GM23338 (cell line): ENCODE measurements around the gene DNAJB8. TPM values are rescaled to one million over a fixed set of nuclear protein-coding genes. Genes with fewer than 3 reads are reported as not detected.

Experiments
- ATAC-seq: fragments of 200-7000 bp; cut with Tn5 transposase; 3 replicates; pipeline ENCODE4 v1.9.1; 2020
- DNase-seq: peaks from one replicate; pipeline ENCODE4 v3.0.0-alpha.2; 2015; ENCODE audit warnings: low spot score
- H2AFZ ChIP-seq: fragments of 200-600 bp; sonication (generic); 2 replicates; pipeline ENCODE4 v1.8.0; 2016; ENCODE audit warnings: antibody characterized with exemption, mild to moderate bottlenecking, moderate library complexity
- H3F3A ChIP-seq: fragments of 200-600 bp; sonication (generic); replicated peaks from 2 replicates; pipeline ENCODE4 v1.8.0; 2017; ENCODE audit warnings: antibody characterized with exemption, mixed run types, low read depth
- H3K27ac ChIP-seq: fragments of 200-600 bp; sonication (generic); 2 replicates; pipeline ENCODE4 v1.6.1; 2016; ENCODE audit warnings: low read depth
- H3K27me3 ChIP-seq: fragments of 200-600 bp; sonication (generic); 2 replicates; pipeline ENCODE4 v1.8.0; 2016; ENCODE audit warnings: mild to moderate bottlenecking, mixed run types, moderate library complexity; ENCODE audit not compliant: insufficient read depth
- H3K36me3 ChIP-seq: fragments of 200-600 bp; sonication (generic); 2 replicates; pipeline ENCODE4 v1.8.0; 2016; ENCODE audit warnings: mild to moderate bottlenecking; ENCODE audit not compliant: insufficient read depth
- H3K4me1 ChIP-seq: fragments of 200-600 bp; sonication (generic); 2 replicates; pipeline ENCODE4 v1.8.0; 2016; ENCODE audit warnings: mild to moderate bottlenecking, moderate library complexity; ENCODE audit not compliant: insufficient read depth
- H3K4me2 ChIP-seq: fragments of 200-600 bp; sonication (generic); 2 replicates; pipeline ENCODE4 v1.7.1; 2017; ENCODE audit warnings: mixed run types
- H3K4me3 ChIP-seq: fragments of 200-600 bp; sonication (generic); 2 replicates; pipeline ENCODE4 v1.6.1; 2016; ENCODE audit warnings: mixed run types
- H3K79me2 ChIP-seq: fragments of 200-600 bp; sonication (generic); replicated peaks from 2 replicates; pipeline ENCODE4 v1.8.0; 2017; ENCODE audit warnings: mild to moderate bottlenecking; ENCODE audit not compliant: insufficient read depth
- H3K9me2 ChIP-seq: fragments of 200-600 bp; sonication (generic); 2 replicates; pipeline ENCODE4 v1.8.0; 2017; ENCODE audit not compliant: insufficient read depth
- H4K20me1 ChIP-seq: fragments of 200-600 bp; sonication (generic); replicated peaks from 2 replicates; pipeline ENCODE4 v1.8.0; 2017; ENCODE audit warnings: mild to moderate bottlenecking; ENCODE audit not compliant: insufficient read depth
- H3K27ac Mint-ChIP-seq: 2 replicates; pipeline ENCODE4 v1.8.0; 2020; ENCODE audit warnings: inconsistent platforms, mild to moderate bottlenecking, moderate library complexity, mixed read lengths
- H3K27me3 Mint-ChIP-seq: 3 replicates; pipeline ENCODE4 v1.8.0; 2022; ENCODE audit warnings: low read depth, mild to moderate bottlenecking, moderate library complexity, mixed read lengths, inconsistent platforms; ENCODE audit not compliant: insufficient read depth, poor library complexity
- H3K36me3 Mint-ChIP-seq: 3 replicates; pipeline ENCODE4 v1.8.0; 2021; ENCODE audit warnings: low read depth, mild to moderate bottlenecking, inconsistent platforms, moderate library complexity, mixed read lengths
- H3K4me1 Mint-ChIP-seq: 3 replicates; pipeline ENCODE4 v1.8.0; 2020; ENCODE audit warnings: mild to moderate bottlenecking, inconsistent platforms, mixed read lengths
- H3K4me3 Mint-ChIP-seq: 3 replicates; pipeline ENCODE4 v1.8.0; 2021; ENCODE audit warnings: moderate library complexity, mild to moderate bottlenecking, inconsistent platforms, mixed read lengths
- H3K9me3 Mint-ChIP-seq: 3 replicates; pipeline ENCODE4 v1.8.0; 2020; ENCODE audit warnings: moderate library complexity, mild to moderate bottlenecking, inconsistent platforms, mixed read lengths
- CREB1 ChIP-seq: fragments of 250-450 bp; sonication (Bioruptor Pico); IDR thresholded peaks from 2 replicates; pipeline ENCODE4 v1.5.0; 2020; ENCODE audit warnings: low read depth, mild to moderate bottlenecking, moderate library complexity
- EZH2 ChIP-seq: fragments of 200-600 bp; sonication (generic); IDR thresholded peaks from one replicate; pipeline ENCODE4 v1.8.0; 2017; ENCODE audit warnings: antibody characterized with exemption, mild to moderate bottlenecking, low read depth; ENCODE audit not compliant: unreplicated experiment
- EZH2phosphoT487 ChIP-seq: fragments of 200-600 bp; sonication (generic); IDR thresholded peaks from one replicate; pipeline ENCODE4 v1.8.1; 2018; ENCODE audit warnings: antibody characterized with exemption; ENCODE audit not compliant: unreplicated experiment
- JUNB ChIP-seq: IDR thresholded peaks from one replicate; pipeline ENCODE4 v1.6.1; 2016; ENCODE audit warnings: antibody characterized with exemption; ENCODE audit not compliant: unreplicated experiment
- NANOG ChIP-seq: IDR thresholded peaks from 2 replicates; pipeline ENCODE4 v1.6.1; 2016; ENCODE audit warnings: antibody characterized with exemption, borderline replicate concordance
- POLR2AphosphoS5 ChIP-seq: IDR thresholded peaks from 2 replicates; pipeline ENCODE4 v1.6.1; 2016; ENCODE audit warnings: antibody characterized with exemption, low read depth
- STAT1 ChIP-seq: IDR thresholded peaks from one replicate; pipeline ENCODE4 v1.6.1; 2016; ENCODE audit warnings: antibody characterized with exemption; ENCODE audit not compliant: unreplicated experiment
- ZNF114 ChIP-seq: fragments of 250-450 bp; sonication (Bioruptor Pico); IDR thresholded peaks from 2 replicates; pipeline ENCODE4 v1.5.0; 2020; ENCODE audit warnings: mild to moderate bottlenecking, moderate library complexity
- ZNF331 ChIP-seq: fragments of 250-450 bp; sonication (Bioruptor Pico); IDR thresholded peaks from 2 replicates; pipeline ENCODE4 v1.5.0; 2020; ENCODE audit warnings: low read depth, mild to moderate bottlenecking, moderate library complexity
- polyA plus RNA-seq: library from polyadenylated mRNA; unstranded; fragments of >200 nt; fragmentation: Nextera tagmentation; extraction: Ambion mirVana; gene quantifications from 2 replicates; pipeline ENCODE4 v1.2.1, GENCODE V29; 2016
- total RNA-seq: library from RNA; depleted of rRNA; stranded (reverse); fragments of >200 nt; shearing (Covaris generic); gene quantifications from 2 replicates; pipeline ENCODE4 v1.2.3, GENCODE V29; 2014
- TF ChIP-seq, protein P1 (sequence below): IDR thresholded peaks from 2 replicates; pipeline ENCODE4 v1.6.1; 2016; ENCODE audit warnings: antibody characterized with exemption
- TF ChIP-seq, protein P2 (sequence below), 2 experiments: fragments of 200-600 bp in 1 of 2; sonication (generic) in 1 of 2; conservative IDR thresholded peaks; 2 replicates each; pipeline versions ENCODE4 v1.5.1 to v1.6.1; 2016 to 2017; ENCODE audit warnings: antibody characterized with exemption in 2 of 2, low read depth in 2 of 2, mild to moderate bottlenecking in 2 of 2, moderate library complexity in 1 of 2
- TF ChIP-seq, protein P3 (sequence below): fragments of 250-450 bp; sonication (Bioruptor Pico); IDR thresholded peaks from 2 replicates; pipeline ENCODE4 v1.5.0; 2020; ENCODE audit warnings: mild to moderate bottlenecking, moderate library complexity
- TF ChIP-seq, protein P4 (sequence below): IDR thresholded peaks from one replicate; pipeline ENCODE4 v1.6.1; 2018; ENCODE audit warnings: antibody characterized with exemption; ENCODE audit not compliant: unreplicated experiment

The DNAJB8 gene
- total and polyA plus RNA-seq, 2 experiments from 2014 or later: not detected

DNA sequence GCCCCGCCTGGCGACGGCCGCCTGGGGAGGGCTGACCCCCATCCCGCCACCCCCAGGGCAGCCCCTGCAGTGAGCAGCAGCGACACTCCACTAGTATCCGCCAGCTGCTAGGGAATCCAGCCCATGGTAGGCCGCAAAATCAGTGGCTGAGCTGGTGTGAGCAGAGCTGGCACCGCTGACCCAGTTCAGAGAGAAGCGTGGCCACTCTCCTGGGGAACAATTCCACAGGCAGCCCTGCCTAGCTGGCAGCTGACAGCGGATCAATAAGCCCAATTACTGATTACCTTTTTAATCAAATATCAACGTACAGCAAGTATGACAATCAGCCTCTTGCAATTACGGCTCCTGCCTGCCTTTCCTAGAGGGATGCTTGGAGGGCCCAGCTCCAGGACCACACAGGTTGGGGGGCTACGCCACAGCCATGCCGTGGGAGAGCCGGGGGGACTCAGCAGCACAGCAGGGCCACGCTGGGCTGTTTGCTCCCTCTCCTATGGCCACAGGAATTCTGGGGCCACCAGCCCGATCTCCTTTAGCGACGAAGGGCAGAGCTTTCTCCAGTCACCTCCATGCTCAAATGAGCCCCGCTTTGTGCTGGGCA is 13.9 kb downstream of the DNAJB8 start:
- H3K9me2 ChIP-seq: no peaks in the 10 kb centered on the region
- no peaks in the 10 kb centered on the region for H3K36me3 ChIP-seq
- H3K27ac ChIP-seq: no peak overlapping the region
- TF ChIP-seq ZNF114 (CRISPR knock-in tag): no peak
- TF ChIP-seq NANOG: no peak
- TF ChIP-seq POLR2AphosphoS5: no peak
- TF ChIP-seq ZNF331 (CRISPR knock-in tag): no peak
- TF ChIP-seq EZH2phosphoT487: no peak
- TF ChIP-seq JUNB: no peak
- TF ChIP-seq, protein P1, sequence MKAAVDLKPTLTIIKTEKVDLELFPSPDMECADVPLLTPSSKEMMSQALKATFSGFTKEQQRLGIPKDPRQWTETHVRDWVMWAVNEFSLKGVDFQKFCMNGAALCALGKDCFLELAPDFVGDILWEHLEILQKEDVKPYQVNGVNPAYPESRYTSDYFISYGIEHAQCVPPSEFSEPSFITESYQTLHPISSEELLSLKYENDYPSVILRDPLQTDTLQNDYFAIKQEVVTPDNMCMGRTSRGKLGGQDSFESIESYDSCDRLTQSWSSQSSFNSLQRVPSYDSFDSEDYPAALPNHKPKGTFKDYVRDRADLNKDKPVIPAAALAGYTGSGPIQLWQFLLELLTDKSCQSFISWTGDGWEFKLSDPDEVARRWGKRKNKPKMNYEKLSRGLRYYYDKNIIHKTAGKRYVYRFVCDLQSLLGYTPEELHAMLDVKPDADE: no peak
- TF ChIP-seq STAT1: no peak
- TF ChIP-seq, protein P2, sequence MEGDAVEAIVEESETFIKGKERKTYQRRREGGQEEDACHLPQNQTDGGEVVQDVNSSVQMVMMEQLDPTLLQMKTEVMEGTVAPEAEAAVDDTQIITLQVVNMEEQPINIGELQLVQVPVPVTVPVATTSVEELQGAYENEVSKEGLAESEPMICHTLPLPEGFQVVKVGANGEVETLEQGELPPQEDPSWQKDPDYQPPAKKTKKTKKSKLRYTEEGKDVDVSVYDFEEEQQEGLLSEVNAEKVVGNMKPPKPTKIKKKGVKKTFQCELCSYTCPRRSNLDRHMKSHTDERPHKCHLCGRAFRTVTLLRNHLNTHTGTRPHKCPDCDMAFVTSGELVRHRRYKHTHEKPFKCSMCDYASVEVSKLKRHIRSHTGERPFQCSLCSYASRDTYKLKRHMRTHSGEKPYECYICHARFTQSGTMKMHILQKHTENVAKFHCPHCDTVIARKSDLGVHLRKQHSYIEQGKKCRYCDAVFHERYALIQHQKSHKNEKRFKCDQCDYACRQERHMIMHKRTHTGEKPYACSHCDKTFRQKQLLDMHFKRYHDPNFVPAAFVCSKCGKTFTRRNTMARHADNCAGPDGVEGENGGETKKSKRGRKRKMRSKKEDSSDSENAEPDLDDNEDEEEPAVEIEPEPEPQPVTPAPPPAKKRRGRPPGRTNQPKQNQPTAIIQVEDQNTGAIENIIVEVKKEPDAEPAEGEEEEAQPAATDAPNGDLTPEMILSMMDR (conservative IDR thresholded peaks at IDR 0.05; ENCODE audit: low read depth in 2 of 2): no peak
- no peak for TF ChIP-seq EZH2
- TF ChIP-seq, protein P3, sequence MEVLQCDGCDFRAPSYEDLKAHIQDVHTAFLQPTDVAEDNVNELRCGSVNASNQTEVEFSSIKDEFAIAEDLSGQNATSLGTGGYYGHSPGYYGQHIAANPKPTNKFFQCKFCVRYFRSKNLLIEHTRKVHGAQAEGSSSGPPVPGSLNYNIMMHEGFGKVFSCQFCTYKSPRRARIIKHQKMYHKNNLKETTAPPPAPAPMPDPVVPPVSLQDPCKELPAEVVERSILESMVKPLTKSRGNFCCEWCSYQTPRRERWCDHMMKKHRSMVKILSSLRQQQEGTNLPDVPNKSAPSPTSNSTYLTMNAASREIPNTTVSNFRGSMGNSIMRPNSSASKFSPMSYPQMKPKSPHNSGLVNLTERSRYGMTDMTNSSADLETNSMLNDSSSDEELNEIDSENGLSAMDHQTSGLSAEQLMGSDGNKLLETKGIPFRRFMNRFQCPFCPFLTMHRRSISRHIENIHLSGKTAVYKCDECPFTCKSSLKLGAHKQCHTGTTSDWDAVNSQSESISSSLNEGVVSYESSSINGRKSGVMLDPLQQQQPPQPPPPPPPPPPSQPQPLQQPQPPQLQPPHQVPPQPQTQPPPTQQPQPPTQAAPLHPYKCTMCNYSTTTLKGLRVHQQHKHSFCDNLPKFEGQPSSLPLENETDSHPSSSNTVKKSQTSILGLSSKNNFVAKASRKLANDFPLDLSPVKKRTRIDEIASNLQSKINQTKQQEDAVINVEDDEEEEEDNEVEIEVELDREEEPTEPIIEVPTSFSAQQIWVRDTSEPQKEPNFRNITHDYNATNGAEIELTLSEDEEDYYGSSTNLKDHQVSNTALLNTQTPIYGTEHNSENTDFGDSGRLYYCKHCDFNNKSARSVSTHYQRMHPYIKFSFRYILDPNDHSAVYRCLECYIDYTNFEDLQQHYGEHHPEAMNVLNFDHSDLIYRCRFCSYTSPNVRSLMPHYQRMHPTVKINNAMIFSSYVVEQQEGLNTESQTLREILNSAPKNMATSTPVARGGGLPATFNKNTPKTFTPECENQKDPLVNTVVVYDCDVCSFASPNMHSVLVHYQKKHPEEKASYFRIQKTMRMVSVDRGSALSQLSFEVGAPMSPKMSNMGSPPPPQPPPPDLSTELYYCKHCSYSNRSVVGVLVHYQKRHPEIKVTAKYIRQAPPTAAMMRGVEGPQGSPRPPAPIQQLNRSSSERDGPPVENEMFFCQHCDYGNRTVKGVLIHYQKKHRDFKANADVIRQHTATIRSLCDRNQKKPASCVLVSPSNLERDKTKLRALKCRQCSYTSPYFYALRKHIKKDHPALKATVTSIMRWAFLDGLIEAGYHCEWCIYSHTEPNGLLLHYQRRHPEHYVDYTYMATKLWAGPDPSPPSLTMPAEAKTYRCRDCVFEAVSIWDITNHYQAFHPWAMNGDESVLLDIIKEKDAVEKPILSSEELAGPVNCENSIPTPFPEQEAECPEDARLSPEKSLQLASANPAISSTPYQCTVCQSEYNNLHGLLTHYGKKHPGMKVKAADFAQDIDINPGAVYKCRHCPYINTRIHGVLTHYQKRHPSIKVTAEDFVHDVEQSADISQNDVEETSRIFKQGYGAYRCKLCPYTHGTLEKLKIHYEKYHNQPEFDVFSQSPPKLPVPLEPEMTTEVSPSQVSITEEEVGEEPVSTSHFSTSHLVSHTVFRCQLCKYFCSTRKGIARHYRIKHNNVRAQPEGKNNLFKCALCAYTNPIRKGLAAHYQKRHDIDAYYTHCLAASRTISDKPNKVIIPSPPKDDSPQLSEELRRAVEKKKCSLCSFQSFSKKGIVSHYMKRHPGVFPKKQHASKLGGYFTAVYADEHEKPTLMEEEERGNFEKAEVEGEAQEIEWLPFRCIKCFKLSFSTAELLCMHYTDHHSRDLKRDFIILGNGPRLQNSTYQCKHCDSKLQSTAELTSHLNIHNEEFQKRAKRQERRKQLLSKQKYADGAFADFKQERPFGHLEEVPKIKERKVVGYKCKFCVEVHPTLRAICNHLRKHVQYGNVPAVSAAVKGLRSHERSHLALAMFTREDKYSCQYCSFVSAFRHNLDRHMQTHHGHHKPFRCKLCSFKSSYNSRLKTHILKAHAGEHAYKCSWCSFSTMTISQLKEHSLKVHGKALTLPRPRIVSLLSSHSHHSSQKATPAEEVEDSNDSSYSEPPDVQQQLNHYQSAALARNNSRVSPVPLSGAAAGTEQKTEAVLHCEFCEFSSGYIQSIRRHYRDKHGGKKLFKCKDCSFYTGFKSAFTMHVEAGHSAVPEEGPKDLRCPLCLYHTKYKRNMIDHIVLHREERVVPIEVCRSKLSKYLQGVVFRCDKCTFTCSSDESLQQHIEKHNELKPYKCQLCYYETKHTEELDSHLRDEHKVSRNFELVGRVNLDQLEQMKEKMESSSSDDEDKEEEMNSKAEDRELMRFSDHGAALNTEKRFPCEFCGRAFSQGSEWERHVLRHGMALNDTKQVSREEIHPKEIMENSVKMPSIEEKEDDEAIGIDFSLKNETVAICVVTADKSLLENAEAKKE (CRISPR knock-in tag): no peak
- TF ChIP-seq CREB1 (CRISPR knock-in tag): no peak
- TF ChIP-seq, protein P4, sequence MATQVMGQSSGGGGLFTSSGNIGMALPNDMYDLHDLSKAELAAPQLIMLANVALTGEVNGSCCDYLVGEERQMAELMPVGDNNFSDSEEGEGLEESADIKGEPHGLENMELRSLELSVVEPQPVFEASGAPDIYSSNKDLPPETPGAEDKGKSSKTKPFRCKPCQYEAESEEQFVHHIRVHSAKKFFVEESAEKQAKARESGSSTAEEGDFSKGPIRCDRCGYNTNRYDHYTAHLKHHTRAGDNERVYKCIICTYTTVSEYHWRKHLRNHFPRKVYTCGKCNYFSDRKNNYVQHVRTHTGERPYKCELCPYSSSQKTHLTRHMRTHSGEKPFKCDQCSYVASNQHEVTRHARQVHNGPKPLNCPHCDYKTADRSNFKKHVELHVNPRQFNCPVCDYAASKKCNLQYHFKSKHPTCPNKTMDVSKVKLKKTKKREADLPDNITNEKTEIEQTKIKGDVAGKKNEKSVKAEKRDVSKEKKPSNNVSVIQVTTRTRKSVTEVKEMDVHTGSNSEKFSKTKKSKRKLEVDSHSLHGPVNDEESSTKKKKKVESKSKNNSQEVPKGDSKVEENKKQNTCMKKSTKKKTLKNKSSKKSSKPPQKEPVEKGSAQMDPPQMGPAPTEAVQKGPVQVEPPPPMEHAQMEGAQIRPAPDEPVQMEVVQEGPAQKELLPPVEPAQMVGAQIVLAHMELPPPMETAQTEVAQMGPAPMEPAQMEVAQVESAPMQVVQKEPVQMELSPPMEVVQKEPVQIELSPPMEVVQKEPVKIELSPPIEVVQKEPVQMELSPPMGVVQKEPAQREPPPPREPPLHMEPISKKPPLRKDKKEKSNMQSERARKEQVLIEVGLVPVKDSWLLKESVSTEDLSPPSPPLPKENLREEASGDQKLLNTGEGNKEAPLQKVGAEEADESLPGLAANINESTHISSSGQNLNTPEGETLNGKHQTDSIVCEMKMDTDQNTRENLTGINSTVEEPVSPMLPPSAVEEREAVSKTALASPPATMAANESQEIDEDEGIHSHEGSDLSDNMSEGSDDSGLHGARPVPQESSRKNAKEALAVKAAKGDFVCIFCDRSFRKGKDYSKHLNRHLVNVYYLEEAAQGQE: no peak
- H3K4me3 ChIP-seq: no peak overlapping the region
- H4K20me1 ChIP-seq: no peaks in the 10 kb centered on the region
- ATAC-seq (no peak), DNase-seq (no peak)
- H3K4me1 ChIP-seq: no peaks in the 10 kb centered on the region
- no peak overlapping the region for H3K27ac Mint-ChIP-seq
- H3K4me2 ChIP-seq: no peak overlapping the region
- H3K79me2 ChIP-seq: no peaks in the 10 kb centered on the region
- no peaks in the 10 kb centered on the region for H3F3A ChIP-seq
- peaks cover 6% of the 10 kb centered on the region; the same call in 1 of the 3 replicates for H3K4me1 Mint-ChIP-seq
- peaks cover 11% of the 10 kb centered on the region for H3K27me3 Mint-ChIP-seq
- H3K36me3 Mint-ChIP-seq: no peaks in the 10 kb centered on the region; the same call in 2 of the 3 replicates
- no peak overlapping the region for H3K4me3 Mint-ChIP-seq
- no peaks in the 10 kb centered on the region; the same call in 1 of the 2 replicates for H3K27me3 ChIP-seq
- H3K9me3 Mint-ChIP-seq: no peaks in the 10 kb centered on the region
- no peak overlapping the region for H2AFZ ChIP-seq
